ENCODE data around the gene GRID1.
A peak's percentile ranks its signal among the peaks of the same experiment; 100 is the strongest.

GRID1 gene

GRCh38 chr10:86410542-86411124 lies 44.0 kb upstream of the GRID1 start:
- DNase-seq (ENCODE audit: low read depth), result peak; percentile 30
- TF ChIP-seq CTCF (IDR thresholded peaks at IDR 0.05; ENCODE audit: insufficient read depth, low read depth, low read length, missing control alignments), result no peak
- no peak overlapping the region for H3K4me3 ChIP-seq (ENCODE audit: low read length)

GRCh38 chr10:86409183-86409582 lies 42.6 kb upstream of the GRID1 start:
- TF ChIP-seq CTCF (IDR thresholded peaks at IDR 0.05; ENCODE audit: insufficient read depth, low read depth, low read length, missing control alignments), result no peak
- DNase-seq (ENCODE audit: low read depth), result no peak
- H3K4me3 ChIP-seq (ENCODE audit: low read length), result no peak overlapping the region

- TF ChIP-seq CTCF (IDR thresholded peaks at IDR 0.05; ENCODE audit: insufficient read depth, low read depth, low read length, missing control alignments), result no peak
- no peak overlapping the region for H3K4me3 ChIP-seq (ENCODE audit: low read length)
- DNase-seq (ENCODE audit: low read depth), result no peak
Measured at GRCh38 chr10:86403183-86403797, 36.7 kb upstream of the GRID1 start.

DNA sequence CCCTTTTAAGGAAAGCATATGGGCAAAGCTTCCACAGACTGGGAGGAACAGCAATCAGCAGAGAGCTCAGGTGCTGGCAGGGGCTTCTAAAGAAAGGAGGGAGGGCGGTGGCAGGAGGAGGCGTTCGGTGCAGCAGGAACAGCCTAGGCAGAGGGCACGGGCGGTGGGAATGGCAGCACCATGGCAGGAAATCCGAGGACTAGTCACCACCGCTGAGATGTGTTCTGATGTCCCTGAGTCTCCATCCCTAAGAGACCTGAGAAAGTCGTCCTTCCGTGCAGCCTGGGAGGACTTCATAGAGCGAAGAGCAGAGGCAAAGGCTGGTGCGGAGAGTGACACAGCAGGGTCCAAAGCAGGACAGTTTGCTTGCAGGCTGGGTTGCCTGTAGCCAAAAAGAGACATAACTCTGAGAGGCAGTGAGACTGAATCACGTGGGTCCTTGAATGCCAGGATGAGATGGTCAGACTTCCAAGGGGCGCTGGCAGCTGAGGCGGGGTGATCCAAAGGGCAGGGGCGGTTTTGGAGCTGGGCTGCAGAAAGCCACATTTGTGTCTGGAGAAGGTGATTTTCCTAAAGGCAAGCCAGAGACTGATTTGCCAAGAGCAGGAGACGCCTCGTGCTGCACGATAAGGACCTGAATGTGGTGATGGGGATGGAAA lies 35.8 kb upstream of the GRID1 start:
- no peak for DNase-seq (ENCODE audit: low read depth)
- H3K4me3 ChIP-seq (ENCODE audit: low read length), result no peak overlapping the region
- TF ChIP-seq CTCF (IDR thresholded peaks at IDR 0.05; ENCODE audit: insufficient read depth, low read depth, low read length, missing control alignments), result no peak

DNA sequence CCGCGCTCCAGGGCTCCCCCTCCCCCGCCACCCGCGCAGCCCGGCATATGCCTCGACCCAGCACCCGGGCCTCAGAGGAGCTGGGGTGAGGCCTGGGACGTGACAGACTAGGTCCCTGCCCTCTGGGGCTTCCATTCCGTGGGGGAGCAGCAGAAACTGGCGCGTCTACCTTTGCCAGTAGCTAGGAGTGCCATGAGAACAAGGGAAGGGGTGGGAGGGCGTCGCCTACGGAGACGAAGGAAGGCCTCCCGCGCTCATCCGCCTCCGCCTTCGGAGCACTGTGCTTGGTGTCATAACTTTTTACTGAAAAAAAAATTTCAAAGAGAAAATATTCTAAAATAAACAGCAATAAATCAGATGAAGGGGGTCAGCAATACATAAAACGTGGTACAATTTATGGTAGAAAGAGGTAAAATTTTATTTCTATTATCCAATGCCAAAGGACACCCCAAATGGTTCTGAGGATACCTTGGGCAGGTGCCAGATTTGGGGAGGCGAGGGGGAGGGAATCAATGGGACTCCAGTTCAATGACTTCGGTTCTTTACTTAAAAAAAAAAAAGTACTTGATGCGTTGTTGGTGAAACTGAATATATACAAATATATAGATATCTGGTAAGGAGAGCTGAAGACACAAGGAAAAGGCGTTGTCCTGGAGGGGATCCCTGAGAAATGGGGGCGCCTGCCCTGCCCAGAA lies 35.1 kb upstream of the GRID1 start:
- DNase-seq (ENCODE audit: low read depth), result peak; percentile 36
- TF ChIP-seq CTCF (IDR thresholded peaks at IDR 0.05; ENCODE audit: insufficient read depth, low read depth, low read length, missing control alignments), result no peak
- H3K4me3 ChIP-seq (ENCODE audit: low read length), result peak overlapping the region; percentile 56

- H3K4me3 ChIP-seq (ENCODE audit: low read length), result peak overlapping the region; percentile 56
- DNase-seq (ENCODE audit: low read depth), result peak; percentile 60
- no peak for TF ChIP-seq CTCF (IDR thresholded peaks at IDR 0.05; ENCODE audit: insufficient read depth, low read depth, low read length, missing control alignments)
Measured at GRCh38 chr10:86400705-86401587, 34.4 kb upstream of the GRID1 start.
